H9 (cell line): ENCODE results near the gene SPHKAP. TPM values are rescaled to one million over a fixed set of nuclear protein-coding genes. Genes with fewer than 3 reads are reported as not detected.
A peak's percentile ranks its signal among the peaks of the same experiment; 100 is the strongest.

ENCODE experiments used
- DNase-seq: peaks from one replicate; pipeline ENCODE4 v3.0.0-alpha.2; 2017
- H2AFZ ChIP-seq: one replicate; pipeline ENCODE4 v1.6.1; 2013; ENCODE audit warnings: mild to moderate bottlenecking, low read length, control low read depth, moderate library complexity
- H2AK5ac ChIP-seq: 2 replicates; pipeline ENCODE4 v1.6.1; 2013; ENCODE audit warnings: low read length, control low read depth, mixed read lengths; ENCODE audit not compliant: insufficient read length
- H2BK120ac ChIP-seq: one replicate; pipeline ENCODE4 v1.6.1; 2013; ENCODE audit warnings: low read depth, mild to moderate bottlenecking, low read length, control low read depth, inconsistent platforms; ENCODE audit not compliant: poor library complexity, severe bottlenecking
- H2BK12ac ChIP-seq: 2 replicates; pipeline ENCODE4 v1.6.1; 2013; ENCODE audit warnings: low read length, control low read depth, mixed read lengths, low read depth; ENCODE audit not compliant: insufficient read length
- H2BK15ac ChIP-seq: 2 replicates; pipeline ENCODE4 v1.6.1; 2013; ENCODE audit warnings: low read depth, low read length, control low read depth
- H2BK20ac ChIP-seq: one replicate; pipeline ENCODE4 v1.6.1; 2013; ENCODE audit warnings: low read depth, mild to moderate bottlenecking, low read length, control low read depth, inconsistent platforms; ENCODE audit not compliant: poor library complexity, severe bottlenecking
- H2BK5ac ChIP-seq: 2 replicates; pipeline ENCODE4 v1.6.1; 2013; ENCODE audit warnings: low read length, control low read depth, mixed read lengths; ENCODE audit not compliant: insufficient read length
- H3K14ac ChIP-seq: 2 replicates; pipeline ENCODE4 v1.6.1; 2013; ENCODE audit warnings: low read length, control low read depth; ENCODE audit not compliant: insufficient read depth
- H3K18ac ChIP-seq: 2 replicates; pipeline ENCODE4 v1.6.1; 2013; ENCODE audit warnings: low read depth, mild to moderate bottlenecking, mixed read lengths, low read length, control low read depth; ENCODE audit not compliant: insufficient read length
- H3K23ac ChIP-seq: 2 replicates; pipeline ENCODE4 v1.6.1; 2013; ENCODE audit warnings: low read length, control low read depth, mixed read lengths, low read depth; ENCODE audit not compliant: insufficient read length
- H3K23me2 ChIP-seq: 2 replicates; pipeline ENCODE4 v1.6.1; 2013; ENCODE audit warnings: low read depth, mild to moderate bottlenecking, mixed read lengths, low read length, control low read depth; ENCODE audit not compliant: insufficient read length, poor library complexity, severe bottlenecking
- H3K27ac ChIP-seq: 2 replicates; pipeline ENCODE4 v1.5.1; 2013; ENCODE audit warnings: low read length, control low read depth, mixed read lengths, low read depth; ENCODE audit not compliant: insufficient read length
- H3K27me3 ChIP-seq: 2 replicates; pipeline ENCODE4 v1.6.1; 2013; ENCODE audit warnings: low read length, control low read depth, inconsistent platforms; ENCODE audit not compliant: insufficient read depth
- H3K4ac ChIP-seq: 2 replicates; pipeline ENCODE4 v1.6.1; 2013; ENCODE audit warnings: low read depth, mild to moderate bottlenecking, control low read depth, inconsistent platforms, low read length, moderate library complexity
- H3K4me1 ChIP-seq: 2 replicates; pipeline ENCODE4 v1.6.1; 2013; ENCODE audit warnings: low read length, control low read depth, inconsistent platforms; ENCODE audit not compliant: insufficient read depth
- H3K4me2 ChIP-seq: 2 replicates; pipeline ENCODE4 v1.6.1; 2013; ENCODE audit warnings: low read length, control low read depth, mixed read lengths; ENCODE audit not compliant: insufficient read length, insufficient read depth
- H3K56ac ChIP-seq: 2 replicates; pipeline ENCODE4 v1.6.1; 2013; ENCODE audit warnings: low read depth, mild to moderate bottlenecking, mixed read lengths, low read length, control low read depth; ENCODE audit not compliant: insufficient read length
- H3K79me1 ChIP-seq: 2 replicates; pipeline ENCODE4 v1.6.1; 2013; ENCODE audit warnings: low read depth, mild to moderate bottlenecking, moderate library complexity, low read length, control low read depth, inconsistent platforms; ENCODE audit not compliant: insufficient read depth, poor library complexity, severe bottlenecking
- H3K79me2 ChIP-seq: 2 replicates; pipeline ENCODE4 v1.6.1; 2013; ENCODE audit warnings: low read length, control low read depth, inconsistent platforms; ENCODE audit not compliant: insufficient read depth
- H3K9ac ChIP-seq: 2 replicates; pipeline ENCODE4 v1.6.1; 2013; ENCODE audit warnings: low read length, control low read depth, mixed read lengths; ENCODE audit not compliant: insufficient read length; ENCODE audit errors: extremely low read depth
- H3K9me3 ChIP-seq: one replicate; pipeline ENCODE4 v1.6.1; 2013; ENCODE audit warnings: low read depth, low read length, inconsistent platforms; ENCODE audit not compliant: control insufficient read depth
- H3T11ph ChIP-seq: one replicate; pipeline ENCODE4 v1.6.1; 2013; ENCODE audit warnings: mild to moderate bottlenecking, low read length, control low read depth, inconsistent platforms
- H4K20me1 ChIP-seq: one replicate; pipeline ENCODE4 v1.6.1; 2013; ENCODE audit not compliant: control insufficient read depth, insufficient read length, insufficient read depth
- H4K5ac ChIP-seq: 2 replicates; pipeline ENCODE4 v1.6.1; 2013; ENCODE audit warnings: low read depth, mild to moderate bottlenecking, mixed read lengths, low read length, control low read depth; ENCODE audit not compliant: insufficient read length
- H4K8ac ChIP-seq: replicated peaks from 2 replicates; pipeline ENCODE4 v1.6.1; 2013; ENCODE audit warnings: low read length, control low read depth, mixed read lengths, low read depth; ENCODE audit not compliant: insufficient read length
- H4K91ac ChIP-seq: 2 replicates; pipeline ENCODE4 v1.6.1; 2013; ENCODE audit warnings: low read depth, mild to moderate bottlenecking, moderate library complexity, mixed read lengths, low read length, control low read depth; ENCODE audit not compliant: insufficient read length
- H3K27ac Mint-ChIP-seq, 3 experiments: 2 replicates in 2 of 3; 3 replicates in 1 of 3; pipeline ENCODE4 v1.8.0; 2020 to 2021; ENCODE audit warnings: mixed read lengths in 3 of 3, mild to moderate bottlenecking in 1 of 3, moderate library complexity in 1 of 3
- H3K27me3 Mint-ChIP-seq: 2 replicates; pipeline ENCODE4 v1.8.0; 2021; ENCODE audit warnings: low read depth, mild to moderate bottlenecking, moderate library complexity, mixed read lengths
- H3K36me3 Mint-ChIP-seq, 3 experiments: 2 replicates in 2 of 3; 3 replicates in 1 of 3; pipeline ENCODE4 v1.8.0; 2020 to 2021; ENCODE audit warnings: low read depth in 3 of 3, mixed read lengths in 3 of 3; ENCODE audit not compliant: insufficient read depth in 1 of 3
- H3K4me1 Mint-ChIP-seq, 2 experiments: 2 replicates each; pipeline ENCODE4 v1.8.0; 2020; ENCODE audit warnings: mixed read lengths in 2 of 2
- H3K4me3 Mint-ChIP-seq, 2 experiments: 2 replicates in 1 of 2; 3 replicates in 1 of 2; pipeline ENCODE4 v1.8.0; 2020 to 2021; ENCODE audit warnings: mild to moderate bottlenecking in 2 of 2, mixed read lengths in 2 of 2, moderate library complexity in 1 of 2
- H3K9me3 Mint-ChIP-seq, 2 experiments: 2 replicates in 1 of 2; 3 replicates in 1 of 2; pipeline ENCODE4 v1.8.0; 2020; ENCODE audit warnings: mild to moderate bottlenecking in 2 of 2, mixed read lengths in 2 of 2, moderate library complexity in 1 of 2
- CTCF ChIP-seq: fragments of 200-600 bp; sonication (generic); conservative IDR thresholded peaks from 3 replicates; pipeline ENCODE4 v1.8.0; 2021; ENCODE audit warnings: antibody characterized with exemption, mild to moderate bottlenecking
- WGBS: extraction: QIAGEN DNeasy Blood & Tissue Kit; methylation state at CpG from one replicate; pipeline ENCODE4 v1.1.7; 2013; ENCODE audit warnings: missing lambda C conversion rate, low lambda C conversion rate, mixed read lengths; ENCODE audit not compliant: insufficient read length; ENCODE audit errors: extremely low coverage; 5-methylcytosine and 5-hydroxymethylcytosine counted together
- total RNA-seq: library from RNA; stranded (reverse); gene quantifications from 2 replicates; pipeline ENCODE4 v1.2.1, GENCODE V29; 2021

SPHKAP gene
- total RNA-seq, 1 experiment from 2014 or later: not detected

DNA sequence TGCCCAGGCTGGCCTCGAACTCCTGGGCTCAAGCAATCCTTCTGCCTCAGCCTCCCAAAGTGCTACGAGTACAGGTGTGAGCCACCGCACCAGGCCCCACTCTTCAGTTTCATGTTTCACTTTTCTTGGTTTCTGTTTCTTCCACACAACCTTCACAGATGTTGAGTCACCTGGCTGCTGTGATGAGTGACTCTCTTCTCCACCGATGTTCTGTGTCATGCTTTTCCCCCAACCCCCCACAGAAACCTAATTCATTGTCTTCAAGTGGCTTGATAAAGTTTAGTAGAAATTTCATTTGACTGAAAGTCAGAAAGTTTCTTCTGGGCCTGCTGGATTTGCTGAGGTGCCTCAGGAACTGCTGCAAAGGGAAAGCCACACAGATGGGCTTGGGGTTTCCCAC lies 78.5 kb downstream of the SPHKAP start:
- Histone ChIP-seq H3K9me3 (no peaks in the 10 kb centered on the region), H3K4me2 (no peak overlapping the region), H2AK5ac (no peak overlapping the region), H3K23me2 (no peaks in the 10 kb centered on the region), H3K27ac (no peak overlapping the region), H3T11ph (no peak overlapping the region), H4K20me1 (no peaks in the 10 kb centered on the region), H2BK5ac (no peak overlapping the region), H2AFZ (no peak overlapping the region), H3K79me1 (no peaks in the 10 kb centered on the region), H4K91ac (no peak overlapping the region), H3K56ac (no peak overlapping the region), H2BK20ac (no peak overlapping the region), H3K14ac (no peak overlapping the region), H2BK120ac (no peak overlapping the region), H4K5ac (no peak overlapping the region), H2BK15ac (no peak overlapping the region), H3K27me3 (no peaks in the 10 kb centered on the region), H4K8ac (no peak overlapping the region), H3K4me1 (no peaks in the 10 kb centered on the region), H3K18ac (no peak overlapping the region), H2BK12ac (no peak overlapping the region), H3K79me2 (no peaks in the 10 kb centered on the region), H3K4ac (no peak overlapping the region), H3K23ac (no peak overlapping the region), H3K9ac (no peak overlapping the region)
- H3K36me3 Mint-ChIP-seq: peaks cover 0 to 11% (median 0%) of the 10 kb centered on the region in 3 experiments; a peak in 2 of 7 replicates
- H3K9me3 Mint-ChIP-seq: peaks cover 9 to 16% of the 10 kb centered on the region in 2 experiments
- H3K4me1 Mint-ChIP-seq: no peaks in the 10 kb centered on the region
- H3K27me3 Mint-ChIP-seq: no peaks in the 10 kb centered on the region; the same call in 1 of the 2 replicates
- WGBS: no CpG with 5 or more reads among the region's 4 CpGs
- no peak for TF ChIP-seq CTCF
- DNase-seq: no peak
- H3K27ac Mint-ChIP-seq: peak overlapping the region in 1 of 3 experiments; percentile 41; a peak in 2 of 7 replicates
- H3K4me3 Mint-ChIP-seq: no peak overlapping the region
